GM12801 (cell line): ENCODE measurements around the gene OSBPL2.

Experiments used
- CTCF ChIP-seq: IDR thresholded peaks from one replicate; pipeline ENCODE4 v1.5.1; 2011; ENCODE audit warnings: control low read depth; ENCODE audit not compliant: insufficient read length; ENCODE audit errors: extremely low read depth

Gene OSBPL2

DNA sequence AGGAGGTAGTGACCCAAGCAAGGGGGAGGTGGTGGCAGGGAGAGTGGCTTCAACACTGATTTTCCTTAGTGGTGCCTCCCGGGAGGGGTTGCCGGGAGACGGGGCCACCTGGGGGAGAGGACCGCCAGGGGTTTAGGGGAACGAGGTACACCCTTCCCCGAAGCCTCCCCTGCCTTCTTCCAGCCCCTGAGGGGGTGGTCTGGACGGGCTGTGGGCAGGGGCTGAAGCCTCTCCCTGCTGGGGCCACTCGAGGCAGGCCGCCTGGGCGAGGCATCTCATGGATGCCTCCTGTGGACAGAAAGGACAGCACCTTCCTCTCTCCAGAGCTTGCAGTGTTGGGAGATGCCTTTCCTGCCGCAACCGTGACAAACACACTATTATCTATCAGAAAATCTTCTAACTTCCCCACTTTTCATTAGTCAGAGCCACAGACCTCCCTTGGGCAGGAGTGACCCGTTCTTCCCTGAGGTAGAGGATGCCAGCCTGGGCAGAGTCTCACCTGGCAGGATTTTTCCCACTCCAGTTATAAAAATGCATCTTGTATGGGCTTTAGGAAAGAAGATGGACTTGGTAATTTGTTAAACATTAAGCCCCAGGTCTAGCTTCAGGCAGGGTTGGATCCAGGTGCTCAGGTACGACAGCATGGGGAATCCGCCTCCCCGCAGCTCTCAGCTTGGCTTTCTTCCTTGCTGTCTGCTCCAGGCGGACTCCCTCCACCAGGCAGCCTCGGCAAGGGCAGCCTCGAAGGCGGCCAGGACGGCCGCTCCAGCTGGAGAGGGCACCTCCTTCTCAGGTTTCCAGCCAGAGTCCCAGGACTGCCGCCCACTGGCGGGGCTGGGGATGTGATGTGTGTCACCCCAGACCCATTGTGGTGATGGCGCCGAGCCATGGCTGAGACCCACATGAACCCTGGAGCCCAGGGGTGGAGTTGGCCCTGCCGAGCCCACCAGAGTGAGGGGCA lies 29.2 kb upstream of the OSBPL2 start:
- TF ChIP-seq CTCF = no peak

DNA sequence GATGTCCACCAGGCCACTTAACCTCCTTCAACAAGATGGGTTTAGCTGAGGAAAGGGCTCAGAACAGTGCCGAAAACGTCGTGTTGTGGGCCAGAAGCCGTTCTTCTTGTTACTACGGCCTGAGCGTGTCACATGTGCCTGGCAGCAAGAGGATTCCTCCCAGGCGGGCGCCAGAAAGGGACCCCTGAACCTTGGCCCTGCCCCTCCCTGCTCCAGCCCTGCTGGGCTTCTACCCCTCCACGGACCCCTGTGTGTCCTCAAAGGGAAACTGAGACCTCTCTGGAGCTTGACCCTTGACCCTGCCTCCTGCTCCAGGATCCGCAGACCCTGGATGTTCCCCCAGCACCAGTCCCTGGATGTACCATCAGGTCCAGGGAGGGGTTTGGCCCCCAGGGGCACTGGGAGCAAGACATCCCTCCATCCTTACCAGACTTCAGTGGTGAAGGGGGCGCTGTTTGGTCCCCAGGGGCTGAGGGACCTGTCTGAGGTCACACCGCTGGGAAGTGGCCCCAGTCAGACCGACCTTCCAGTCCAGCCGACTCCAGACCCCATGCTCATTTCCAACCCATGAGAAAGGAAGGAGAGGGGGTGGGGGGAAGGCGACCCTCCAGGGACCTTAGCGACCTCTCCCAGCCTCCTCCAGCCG lies 28.3 kb upstream of the OSBPL2 start:
- no peak for TF ChIP-seq CTCF

DNA sequence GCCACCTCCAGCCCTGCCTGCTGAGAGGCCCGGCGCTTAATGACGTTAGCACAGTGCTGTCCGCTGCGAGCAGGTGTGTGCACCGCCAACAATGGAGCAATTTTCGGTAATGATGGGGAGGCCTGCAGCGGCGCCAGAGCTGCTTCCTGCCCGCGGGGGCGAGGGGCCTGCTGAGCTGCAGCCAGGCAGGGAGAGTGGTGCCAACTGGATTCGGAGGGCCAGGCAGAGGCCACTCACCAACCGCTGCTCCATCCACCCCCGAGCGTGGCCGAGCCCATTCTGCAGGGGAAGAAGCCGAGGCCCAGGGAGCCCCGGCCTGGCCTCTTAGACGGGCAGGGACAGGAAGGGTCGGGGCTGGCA lies 27.8 kb upstream of the OSBPL2 start:
- TF ChIP-seq CTCF = no peak

- TF ChIP-seq CTCF = no peak
Measured at GRCh38 chr20:62211216-62211615, 27.1 kb upstream of the OSBPL2 start.

DNA sequence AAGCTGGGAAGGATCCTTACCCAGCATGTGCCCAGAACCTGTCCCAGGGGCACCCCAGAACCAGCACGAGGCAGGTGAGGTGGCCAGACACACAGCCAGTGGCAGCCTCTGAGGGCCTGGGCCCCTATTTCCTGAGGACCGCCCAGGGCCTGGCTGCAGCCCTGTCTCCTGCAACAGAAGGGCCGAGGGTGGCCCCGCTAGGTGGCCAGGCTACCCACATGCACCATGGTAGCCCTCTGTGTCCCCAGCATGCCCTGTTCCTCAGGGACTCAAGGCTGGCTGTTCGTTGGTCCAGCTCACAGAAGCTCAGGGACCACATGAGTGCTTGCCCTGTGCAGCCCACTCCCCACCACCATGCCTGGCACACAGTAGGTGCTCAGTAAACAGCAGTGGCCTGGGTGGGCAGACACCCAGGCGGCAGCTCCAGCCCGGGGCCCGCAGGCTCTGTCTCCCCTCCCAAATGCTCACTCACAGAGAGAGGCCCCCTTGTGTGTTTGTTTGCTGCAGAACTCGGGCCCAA lies 26.5 kb upstream of the OSBPL2 start:
- no peak for TF ChIP-seq CTCF

DNA sequence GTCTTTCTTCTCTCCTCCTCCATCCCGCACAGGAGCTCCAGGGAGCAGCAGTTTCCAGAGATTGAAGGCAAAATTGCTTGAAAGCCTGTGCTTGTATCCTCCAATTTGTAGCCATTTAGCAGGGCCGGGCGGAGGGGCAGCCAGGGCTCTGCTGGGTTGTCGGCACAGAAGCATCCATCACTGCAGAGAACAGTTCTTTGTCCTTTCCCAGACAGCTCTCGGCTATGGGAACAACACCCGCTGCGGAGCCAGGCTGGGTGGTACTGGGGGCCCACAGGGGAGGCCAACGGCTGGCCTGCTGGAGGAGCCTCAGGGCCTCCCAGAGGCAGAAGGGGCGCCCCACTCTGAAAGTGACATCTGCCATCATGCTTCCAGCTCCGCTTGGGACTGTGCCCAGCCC lies 26.0 kb upstream of the OSBPL2 start:
- no peak for TF ChIP-seq CTCF

- TF ChIP-seq CTCF = no peak
Measured at GRCh38 chr20:62214067-62214466, 24.3 kb upstream of the OSBPL2 start.
